AG20443 (cell line): Measurements from ENCODE around the gene TTC17.

Source experiments
- DNase-seq: peaks from one replicate; pipeline ENCODE4 v3.0.0; 2012; ENCODE audit warnings: low spot score, mixed read lengths

The TTC17 gene

DNA sequence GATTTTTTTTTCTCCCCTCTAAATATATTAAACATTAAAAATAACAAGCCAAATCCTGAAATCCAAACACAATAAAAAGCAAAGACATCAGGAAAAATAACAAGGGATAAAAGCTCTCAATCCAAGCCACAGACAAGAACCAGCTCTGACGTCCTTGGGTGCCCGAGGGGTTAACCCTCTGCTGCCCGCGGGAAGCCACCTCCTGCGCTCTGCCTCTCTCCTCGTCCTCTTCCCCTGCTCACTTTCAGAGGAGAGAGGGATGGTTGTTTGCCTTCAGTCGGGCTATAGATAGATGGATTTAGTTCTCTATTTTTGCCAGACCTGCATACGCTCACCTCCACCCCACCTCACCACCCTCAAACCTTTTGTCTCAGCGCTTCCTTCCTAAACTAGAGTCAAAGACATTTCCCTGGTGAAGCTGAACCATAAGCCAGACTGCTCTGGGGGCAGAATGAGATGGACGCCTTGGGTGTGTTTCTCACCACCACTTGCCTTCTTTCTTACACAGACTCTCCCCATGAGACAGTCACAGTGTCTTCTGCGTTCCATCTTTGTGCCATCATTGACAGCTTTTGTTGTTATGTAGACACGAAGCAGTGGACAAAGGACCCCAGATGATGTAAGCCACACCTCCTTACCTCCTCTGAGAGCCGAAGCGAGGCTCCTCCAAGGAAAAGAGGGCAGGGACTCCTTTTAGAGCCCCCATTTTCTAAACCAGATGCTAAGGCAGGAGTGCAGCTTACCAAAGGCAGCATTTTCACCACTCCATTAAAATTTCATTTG, 179.3 kb downstream of the TTC17 start:
- DNase-seq: no peak

DNA sequence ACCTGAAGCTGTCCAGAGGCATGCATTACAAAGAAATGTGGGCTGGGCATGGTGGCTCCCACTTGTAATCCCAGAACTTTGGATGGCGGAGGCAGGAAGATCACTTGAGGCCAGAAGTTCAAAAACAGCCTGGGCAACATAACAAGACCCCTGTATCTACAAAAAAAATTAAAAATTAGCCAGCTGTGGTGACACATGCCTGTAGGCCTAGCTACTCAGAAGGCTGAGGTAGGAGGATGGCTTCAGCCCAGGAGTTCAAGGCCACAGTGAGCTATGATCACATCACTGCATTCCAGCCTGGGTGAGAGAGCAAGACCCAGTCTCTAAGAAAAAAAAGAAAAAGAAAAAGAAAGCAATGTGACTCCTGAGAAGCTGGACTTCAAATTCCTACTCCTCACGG, 183.3 kb downstream of the TTC17 start:
- no peak for DNase-seq

DNA sequence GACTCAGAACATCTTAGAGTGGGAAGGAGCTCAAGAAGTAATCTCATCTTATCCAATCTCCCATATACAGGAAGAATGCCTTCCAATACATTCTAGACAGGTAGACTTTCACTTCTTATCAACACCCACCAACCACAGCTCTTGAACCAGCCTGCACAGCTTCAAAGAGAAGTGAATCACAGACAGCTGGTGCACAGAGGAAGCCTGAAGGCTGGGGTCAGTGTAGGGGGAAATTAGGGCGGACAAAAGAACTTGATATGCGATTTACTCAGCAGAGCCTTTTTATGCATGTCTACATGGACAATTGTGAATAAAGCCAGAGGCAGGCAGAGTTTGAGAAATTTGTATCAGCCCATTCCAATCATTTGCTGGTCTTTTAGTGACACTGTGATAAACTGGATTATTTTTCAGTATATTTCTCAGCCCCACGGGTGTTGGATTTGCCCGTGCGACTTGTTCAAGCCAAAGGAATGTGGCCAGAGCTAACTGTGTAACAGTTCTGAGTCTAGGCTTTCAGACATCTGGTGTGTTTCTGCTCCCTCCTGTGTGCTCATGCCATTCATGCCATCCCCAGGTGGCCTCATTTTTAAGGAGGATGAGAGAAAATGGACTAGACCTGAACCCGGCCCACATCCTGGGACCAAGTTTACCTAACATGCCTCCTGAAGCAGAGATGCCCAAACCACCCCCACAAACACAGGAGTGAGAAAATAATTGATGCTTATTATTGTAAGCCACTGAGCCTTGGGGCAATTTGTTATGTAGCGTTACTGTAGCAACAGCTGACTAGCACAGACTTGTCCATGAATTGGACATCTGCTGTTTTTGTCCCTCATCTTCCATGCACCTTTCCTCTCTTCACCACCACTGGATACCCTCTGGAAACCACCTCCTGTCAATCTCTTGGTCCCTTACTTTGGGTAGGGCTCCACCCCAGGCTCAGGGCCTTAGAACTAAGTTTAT, 184.3 kb downstream of the TTC17 start:
- no peak for DNase-seq
